ENCODE data around the gene PKNOX1.
"Not testable (repeated sequence)": the region's sequence is repeated elsewhere in the genome, so short reads cannot be mapped to it uniquely, and the experiment has no call there.

GRCh38 chr21:42967616-42968015 lies 6.7 kb upstream of the PKNOX1 start:
- TF ChIP-seq CTCF, POLR2A (IDR thresholded peaks at IDR 0.05): not testable (repeated sequence)
